ENCODE results near the gene CSTA.

DNA sequence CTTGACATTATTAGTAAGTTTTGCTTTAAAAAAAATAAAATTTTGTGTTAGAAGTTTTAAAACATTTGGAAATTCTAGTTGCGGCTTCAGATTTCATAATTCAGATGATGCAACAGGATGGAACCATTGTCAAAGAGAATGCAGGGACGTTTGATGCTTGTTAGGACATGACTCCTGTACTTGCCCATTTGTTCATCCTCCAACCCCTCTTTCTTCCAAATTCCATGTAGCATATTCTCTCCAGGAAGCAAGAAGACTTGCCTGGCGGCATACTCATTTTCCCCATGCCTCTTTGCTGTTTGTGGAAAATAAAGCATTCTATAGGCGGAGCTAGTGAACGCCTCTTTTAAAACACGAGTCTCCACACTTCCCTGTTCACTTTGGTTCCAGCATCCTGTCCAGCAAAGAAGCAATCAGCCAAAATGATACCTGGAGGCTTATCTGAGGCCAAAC lies at the start of gene CSTA:
- TF ChIP-seq POLR2A (IDR thresholded peaks at IDR 0.05) = no peak
- TF ChIP-seq, protein P1, sequence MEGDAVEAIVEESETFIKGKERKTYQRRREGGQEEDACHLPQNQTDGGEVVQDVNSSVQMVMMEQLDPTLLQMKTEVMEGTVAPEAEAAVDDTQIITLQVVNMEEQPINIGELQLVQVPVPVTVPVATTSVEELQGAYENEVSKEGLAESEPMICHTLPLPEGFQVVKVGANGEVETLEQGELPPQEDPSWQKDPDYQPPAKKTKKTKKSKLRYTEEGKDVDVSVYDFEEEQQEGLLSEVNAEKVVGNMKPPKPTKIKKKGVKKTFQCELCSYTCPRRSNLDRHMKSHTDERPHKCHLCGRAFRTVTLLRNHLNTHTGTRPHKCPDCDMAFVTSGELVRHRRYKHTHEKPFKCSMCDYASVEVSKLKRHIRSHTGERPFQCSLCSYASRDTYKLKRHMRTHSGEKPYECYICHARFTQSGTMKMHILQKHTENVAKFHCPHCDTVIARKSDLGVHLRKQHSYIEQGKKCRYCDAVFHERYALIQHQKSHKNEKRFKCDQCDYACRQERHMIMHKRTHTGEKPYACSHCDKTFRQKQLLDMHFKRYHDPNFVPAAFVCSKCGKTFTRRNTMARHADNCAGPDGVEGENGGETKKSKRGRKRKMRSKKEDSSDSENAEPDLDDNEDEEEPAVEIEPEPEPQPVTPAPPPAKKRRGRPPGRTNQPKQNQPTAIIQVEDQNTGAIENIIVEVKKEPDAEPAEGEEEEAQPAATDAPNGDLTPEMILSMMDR (IDR thresholded peaks at IDR 0.05) = no peak
